GM15510 (cell line): Measurements from ENCODE around the gene ZFAND3.

Experiments used
- POLR2A ChIP-seq: IDR thresholded peaks from 3 replicates; pipeline ENCODE4 v1.6.1; 2011; ENCODE audit warnings: borderline replicate concordance; ENCODE audit not compliant: insufficient read length; ENCODE audit errors: extremely low read depth

Gene ZFAND3

DNA sequence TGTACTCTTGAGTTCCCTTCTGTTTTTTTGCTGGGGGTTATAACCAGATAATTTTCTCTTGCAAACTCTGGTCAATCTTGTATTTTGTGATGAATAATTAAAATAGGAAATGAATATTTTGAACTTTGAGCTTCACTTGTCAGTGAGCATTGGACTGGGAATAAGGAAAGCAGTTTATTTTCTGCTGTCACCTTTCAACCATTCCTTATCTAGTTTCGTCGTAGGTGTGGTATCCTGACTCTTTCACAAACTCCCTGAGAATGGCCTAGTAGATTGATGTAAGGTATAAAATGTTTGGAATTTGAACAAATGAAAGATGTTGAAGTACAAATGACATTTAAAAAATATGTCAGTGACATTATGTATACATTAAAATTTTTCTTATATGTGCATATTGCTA, 98.0 kb downstream of the ZFAND3 start:
- TF ChIP-seq POLR2A = no peak

DNA sequence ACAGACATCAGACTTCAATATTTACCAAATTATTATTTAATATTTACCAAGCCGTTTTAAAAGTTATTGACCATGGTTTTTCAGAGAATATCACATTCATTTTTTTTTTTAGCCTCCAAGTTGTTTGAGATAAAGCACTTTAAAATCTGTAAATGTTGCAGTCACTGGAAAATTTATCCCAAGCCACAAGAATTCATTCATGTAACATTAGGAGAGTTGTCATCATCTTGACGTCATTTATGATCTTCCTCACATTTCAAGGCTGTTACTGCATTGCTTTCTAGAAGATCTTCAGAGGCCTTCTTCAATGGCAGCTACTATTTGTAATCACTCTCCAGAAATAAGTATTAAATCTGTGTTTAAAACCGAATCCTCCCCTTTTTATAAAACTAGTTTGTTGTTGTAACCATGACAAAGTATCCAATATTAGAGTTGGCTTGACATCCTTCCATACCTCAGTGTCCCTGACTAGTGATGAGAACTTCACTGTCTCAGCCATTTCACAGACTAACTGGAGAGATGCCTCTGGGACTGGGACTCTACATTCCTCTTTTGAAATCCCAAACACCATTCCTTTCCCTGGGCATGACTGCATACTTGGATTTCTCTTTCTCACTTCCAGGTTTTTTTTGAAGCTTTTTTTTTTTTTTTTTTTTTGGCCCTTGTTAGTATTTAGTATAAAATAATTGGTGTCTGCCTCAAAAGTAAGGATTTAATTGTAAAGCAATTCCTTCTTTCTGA, 100.1 kb downstream of the ZFAND3 start:
- no peak for TF ChIP-seq POLR2A

GRCh38 chr6:37920667-37921066, 101.1 kb downstream of the ZFAND3 start:
- TF ChIP-seq POLR2A = no peak

DNA sequence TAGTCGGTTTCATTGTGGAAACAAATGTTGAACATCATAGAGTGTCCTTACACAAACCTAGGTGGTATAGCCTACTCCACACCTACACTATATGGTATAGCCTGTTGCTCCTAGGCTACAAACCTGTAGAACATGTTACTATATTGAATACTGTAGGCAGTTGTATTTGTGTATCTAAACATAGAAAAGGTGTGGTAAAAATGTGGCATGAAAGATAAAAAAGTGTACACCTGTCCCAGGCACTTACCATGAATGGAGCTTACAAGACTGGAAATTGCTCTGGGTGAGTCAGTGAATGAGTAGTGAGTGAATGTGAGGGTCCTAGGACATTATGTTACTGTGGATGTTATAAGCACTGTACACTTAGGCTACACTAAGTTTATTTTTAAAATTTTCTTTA, 103.0 kb downstream of the ZFAND3 start:
- no peak for TF ChIP-seq POLR2A

DNA sequence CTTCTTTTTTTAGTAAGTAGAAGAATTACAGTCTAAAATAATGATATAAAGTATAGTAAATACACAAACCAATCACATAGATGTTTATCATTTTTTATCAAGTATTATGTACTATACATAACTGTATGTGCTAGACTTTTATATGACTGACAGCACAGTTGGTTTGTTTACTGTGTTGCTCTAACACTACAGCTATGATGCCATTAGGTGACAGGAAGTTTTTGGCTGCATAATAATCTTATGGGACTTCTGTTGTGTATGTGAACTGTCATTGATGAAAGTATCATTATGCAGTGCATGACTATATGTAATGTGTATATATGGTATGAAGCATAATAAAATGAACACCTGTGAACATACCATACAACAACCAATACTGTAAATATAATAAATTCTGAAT, 104.0 kb downstream of the ZFAND3 start:
- TF ChIP-seq POLR2A = no peak

GRCh38 chr6:37926661-37927060, 107.1 kb downstream of the ZFAND3 start:
- no peak for TF ChIP-seq POLR2A

- TF ChIP-seq POLR2A = no peak
Observed at GRCh38 chr6:37928217-37928616, 108.7 kb downstream of the ZFAND3 start.

DNA sequence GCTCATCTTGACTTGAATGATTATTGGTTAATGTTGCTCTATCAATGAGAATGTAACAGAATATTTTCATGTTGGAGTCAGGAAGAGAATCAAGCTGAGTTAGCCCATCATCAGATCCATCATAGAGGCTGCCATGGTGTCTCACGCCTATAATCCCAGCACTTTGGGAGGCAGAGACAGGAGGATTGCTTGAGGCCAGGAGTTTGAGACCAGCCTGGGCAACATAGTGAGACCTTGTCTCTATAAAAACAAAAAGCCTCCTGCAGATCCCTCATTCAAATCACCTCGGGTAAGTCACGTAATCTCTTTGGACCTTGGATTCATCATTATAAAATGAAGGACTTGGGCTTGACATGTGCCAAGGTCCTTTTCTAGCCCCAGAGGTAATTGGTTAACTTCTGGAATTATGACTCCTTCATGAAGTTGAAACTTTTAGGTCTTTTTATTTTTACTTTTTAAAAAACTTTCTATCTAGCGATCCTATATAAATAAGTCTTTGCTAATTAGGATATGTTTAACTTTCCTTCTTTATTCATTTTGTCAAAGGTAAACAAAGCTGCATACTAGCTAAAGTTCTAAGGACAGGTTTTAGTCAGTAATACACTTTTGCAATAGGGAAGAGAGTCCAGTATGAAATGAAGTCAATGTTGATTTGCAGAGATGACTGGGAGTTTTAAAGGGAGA, 110.9 kb downstream of the ZFAND3 start:
- no peak for TF ChIP-seq POLR2A

GRCh38 chr6:37931066-37931465, 111.5 kb downstream of the ZFAND3 start:
- TF ChIP-seq POLR2A = no peak

GRCh38 chr6:37934276-37934675, 114.7 kb downstream of the ZFAND3 start:
- TF ChIP-seq POLR2A = no peak

- TF ChIP-seq POLR2A = no peak
Observed at GRCh38 chr6:37936150-37936549, 116.6 kb downstream of the ZFAND3 start.

DNA sequence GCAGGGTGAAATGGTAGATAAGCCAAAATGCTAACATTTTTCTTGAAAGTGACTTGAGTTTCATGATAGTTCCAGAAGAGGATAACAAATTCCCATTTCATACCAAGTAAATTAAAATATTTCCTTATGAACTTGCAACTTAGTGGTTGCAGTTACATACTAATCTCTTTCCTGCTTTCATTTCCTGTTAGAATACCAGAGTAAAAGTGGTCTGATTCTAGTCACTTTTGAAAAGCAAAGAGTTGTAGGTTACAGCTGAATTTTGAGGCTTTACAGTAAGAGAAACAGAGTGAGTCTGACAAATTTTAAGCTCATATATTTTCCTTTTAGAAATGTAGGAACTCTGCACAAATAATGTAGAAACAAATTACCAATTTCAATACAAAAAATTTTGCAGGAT, 117.4 kb downstream of the ZFAND3 start:
- no peak for TF ChIP-seq POLR2A

DNA sequence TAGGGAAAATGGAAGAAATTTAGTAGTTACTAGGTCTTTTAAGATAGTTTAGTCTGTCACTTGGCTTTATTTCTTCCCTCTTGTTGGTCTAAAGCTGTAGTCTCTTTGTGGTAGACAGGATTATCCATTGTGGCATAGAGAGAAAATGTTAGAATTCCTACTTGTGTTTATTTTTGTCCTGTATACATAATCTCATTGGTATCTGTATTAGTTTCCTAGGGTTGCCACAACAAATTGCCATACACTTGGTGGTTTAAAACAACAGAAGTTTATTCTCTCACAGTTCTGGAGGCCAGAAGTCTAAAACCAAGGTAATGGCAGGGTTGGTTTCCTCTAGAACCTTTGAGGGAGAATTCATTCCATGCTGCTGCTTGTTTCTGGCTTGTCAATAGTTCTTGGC, 119.4 kb downstream of the ZFAND3 start:
- TF ChIP-seq POLR2A = no peak

DNA sequence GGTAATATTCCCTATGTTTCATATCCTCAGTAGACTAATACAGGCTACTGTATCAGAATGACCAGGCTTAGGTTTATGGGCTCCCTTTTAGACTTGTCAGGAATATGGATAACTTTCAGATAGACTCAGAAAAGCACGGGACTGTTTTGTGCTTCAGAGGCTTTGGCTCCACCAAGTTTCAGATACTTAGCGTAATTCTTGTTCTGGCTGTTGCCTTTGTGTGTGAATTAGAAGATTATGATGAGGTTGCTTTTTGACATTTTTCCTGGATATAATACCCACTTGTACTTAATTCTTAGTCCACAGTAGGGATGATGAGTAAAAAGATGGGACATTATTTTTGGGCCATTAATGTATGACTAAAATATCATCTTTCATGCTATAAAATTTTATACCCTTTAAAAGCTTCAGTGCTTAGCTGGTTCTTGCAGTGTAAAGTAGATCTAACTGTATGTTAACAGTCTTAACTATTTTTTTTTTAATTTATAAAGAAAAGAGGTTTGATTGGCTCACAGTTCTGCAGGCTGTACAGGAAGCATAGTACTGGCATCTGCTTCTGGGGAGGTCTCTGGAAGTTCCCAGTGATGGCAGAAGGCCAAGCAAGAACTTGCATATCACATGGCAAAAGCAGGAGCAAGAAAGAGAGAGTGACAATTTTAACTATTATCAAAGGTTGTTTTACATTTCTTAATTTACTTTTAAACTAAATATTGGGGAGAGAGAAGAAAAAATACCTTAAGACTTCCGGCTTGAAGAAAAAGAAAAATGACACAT, 120.7 kb downstream of the ZFAND3 start:
- no peak for TF ChIP-seq POLR2A

DNA sequence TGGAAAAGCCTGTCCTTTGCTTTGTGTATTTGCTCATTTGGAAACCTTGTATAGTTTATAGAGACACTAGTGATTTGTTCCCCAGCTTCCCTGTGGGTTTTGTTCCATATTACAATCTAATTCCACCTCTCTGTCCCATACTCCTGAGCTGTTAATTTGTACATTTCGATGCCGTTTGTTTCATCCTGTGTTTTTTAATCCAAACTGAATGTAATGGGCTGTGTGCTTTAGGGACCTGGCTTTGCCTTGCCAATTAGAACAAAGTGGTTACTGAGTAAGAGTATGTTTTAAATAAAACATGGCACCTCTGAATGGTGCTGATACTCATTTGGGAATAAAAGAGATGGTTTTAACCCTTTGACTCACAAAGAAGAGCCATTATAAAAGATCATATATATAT, 122.3 kb downstream of the ZFAND3 start:
- TF ChIP-seq POLR2A = no peak
